ENCODE measurements around the gene ARHGEF33. TPM values are rescaled to one million over a fixed set of nuclear protein-coding genes. Genes with fewer than 3 reads are reported as not detected.

The ARHGEF33 gene
- total RNA-seq, 2 donors from 2014 or later: 0.32 to 0.35 TPM

DNA sequence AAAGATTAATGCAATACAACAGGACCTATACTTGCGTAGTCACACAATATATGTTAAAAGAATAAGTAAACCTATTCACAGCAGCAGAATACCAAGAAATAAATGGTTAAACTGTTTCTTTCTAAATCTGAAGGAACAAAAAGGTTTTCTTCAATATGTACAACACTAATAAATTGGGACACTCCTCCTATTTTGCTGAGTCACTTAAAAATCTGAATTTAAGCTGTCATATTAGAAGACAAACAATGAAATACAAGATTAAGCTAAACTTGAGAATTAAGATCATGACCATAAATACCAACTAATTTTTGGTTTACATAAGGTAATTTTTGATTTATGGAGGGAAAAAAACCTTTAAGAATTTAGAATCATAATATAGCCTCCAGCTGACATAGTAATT lies 92.8 kb downstream of the ARHGEF33 start:
- Histone ChIP-seq H3K36me3 (no peaks in the 10 kb centered on the region), H3K27ac (no peak overlapping the region), H3K4me1 (no peaks in the 10 kb centered on the region), H3K4me3 (no peak overlapping the region), H3K9me3 (no peaks in the 10 kb centered on the region), H3K27me3 (no peaks in the 10 kb centered on the region), H3K9ac (ENCODE audit: low read depth in 2 of 2, low read length in 2 of 2) (no peak overlapping the region)
- TF ChIP-seq, protein P1, sequence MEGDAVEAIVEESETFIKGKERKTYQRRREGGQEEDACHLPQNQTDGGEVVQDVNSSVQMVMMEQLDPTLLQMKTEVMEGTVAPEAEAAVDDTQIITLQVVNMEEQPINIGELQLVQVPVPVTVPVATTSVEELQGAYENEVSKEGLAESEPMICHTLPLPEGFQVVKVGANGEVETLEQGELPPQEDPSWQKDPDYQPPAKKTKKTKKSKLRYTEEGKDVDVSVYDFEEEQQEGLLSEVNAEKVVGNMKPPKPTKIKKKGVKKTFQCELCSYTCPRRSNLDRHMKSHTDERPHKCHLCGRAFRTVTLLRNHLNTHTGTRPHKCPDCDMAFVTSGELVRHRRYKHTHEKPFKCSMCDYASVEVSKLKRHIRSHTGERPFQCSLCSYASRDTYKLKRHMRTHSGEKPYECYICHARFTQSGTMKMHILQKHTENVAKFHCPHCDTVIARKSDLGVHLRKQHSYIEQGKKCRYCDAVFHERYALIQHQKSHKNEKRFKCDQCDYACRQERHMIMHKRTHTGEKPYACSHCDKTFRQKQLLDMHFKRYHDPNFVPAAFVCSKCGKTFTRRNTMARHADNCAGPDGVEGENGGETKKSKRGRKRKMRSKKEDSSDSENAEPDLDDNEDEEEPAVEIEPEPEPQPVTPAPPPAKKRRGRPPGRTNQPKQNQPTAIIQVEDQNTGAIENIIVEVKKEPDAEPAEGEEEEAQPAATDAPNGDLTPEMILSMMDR (IDR thresholded peaks at IDR 0.05): no peak
- no peak for DNase-seq
- intact Hi-C loops (cut with DNase I): no loop called here

DNA sequence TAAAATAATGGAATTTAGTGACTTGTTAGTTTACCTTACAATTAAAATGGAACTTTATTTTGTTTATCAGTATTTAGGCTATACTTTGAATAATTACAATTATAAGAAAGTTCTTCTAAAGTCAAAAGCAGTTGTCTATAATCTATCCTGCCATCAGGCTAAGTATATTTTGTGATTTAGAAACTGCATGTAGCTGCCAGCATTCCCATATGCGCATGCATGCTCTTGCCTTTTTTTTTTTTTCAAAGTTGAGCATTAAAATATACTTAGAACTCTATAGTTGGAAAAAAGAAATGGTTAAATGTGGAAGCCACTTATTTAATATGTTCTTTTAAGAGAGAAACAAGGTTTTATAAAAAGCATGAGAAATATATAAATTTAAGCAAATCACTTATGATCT lies 99.0 kb downstream of the ARHGEF33 start:
- Histone ChIP-seq H3K4me1 (no peaks in the 10 kb centered on the region), H3K9me3 (no peaks in the 10 kb centered on the region), H3K4me3 (no peak overlapping the region), H3K36me3 (no peaks in the 10 kb centered on the region), H3K27me3 (no peaks in the 10 kb centered on the region), H3K9ac (ENCODE audit: low read depth in 2 of 2, low read length in 2 of 2) (no peak overlapping the region), H3K27ac (no peak overlapping the region)
- intact Hi-C loops (cut with DNase I): no loop called here
- DNase-seq: no peak
- TF ChIP-seq, protein P1 (IDR thresholded peaks at IDR 0.05): no peak

- no peaks in the 10 kb centered on the region for H3K9me3 ChIP-seq
- TF ChIP-seq, protein P1 (IDR thresholded peaks at IDR 0.05): no peak
- intact Hi-C loops (cut with DNase I): no loop called here
- H3K36me3 ChIP-seq: no peaks in the 10 kb centered on the region
- no peaks in the 10 kb centered on the region for H3K4me1 ChIP-seq
- no peak overlapping the region for H3K4me3 ChIP-seq
- no peak overlapping the region for H3K9ac ChIP-seq (ENCODE audit: low read depth in 2 of 2, low read length in 2 of 2)
- H3K27ac ChIP-seq: no peak overlapping the region
- no peaks in the 10 kb centered on the region for H3K27me3 ChIP-seq
- no peak for DNase-seq
These were observed 102.2 kb downstream of the ARHGEF33 start for GRCh38 chr2:38991899-38992298.

DNA sequence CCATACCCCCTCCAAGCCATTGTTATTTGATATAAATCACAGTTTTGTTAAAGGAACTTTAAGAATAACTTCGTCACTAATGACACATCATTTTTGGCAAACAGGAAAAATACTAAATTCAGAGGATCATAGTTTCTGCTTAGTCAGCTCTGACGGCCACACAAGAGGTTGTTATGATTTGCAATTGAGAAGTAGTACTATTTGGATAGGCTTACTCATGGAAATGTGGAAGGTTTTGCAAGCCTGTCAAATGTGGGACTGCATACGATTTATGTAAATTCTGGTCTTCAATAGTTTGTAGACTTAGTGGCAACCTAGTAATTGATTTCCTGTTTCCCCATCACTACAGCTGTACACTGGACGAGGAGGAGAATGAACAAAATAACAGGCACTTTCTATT lies 108.1 kb downstream of the ARHGEF33 start:
- Histone ChIP-seq H3K9ac (ENCODE audit: low read depth in 2 of 2, low read length in 2 of 2) (no peak overlapping the region), H3K9me3 (no peaks in the 10 kb centered on the region), H3K27me3 (no peaks in the 10 kb centered on the region), H3K36me3 (no peaks in the 10 kb centered on the region), H3K4me3 (no peak overlapping the region), H3K4me1 (no peaks in the 10 kb centered on the region), H3K27ac (no peak overlapping the region)
- intact Hi-C loops (cut with DNase I): no loop called here
- no peak for DNase-seq
- TF ChIP-seq, protein P1 (IDR thresholded peaks at IDR 0.05): no peak

- intact Hi-C loops (cut with DNase I): no loop called here
- Histone ChIP-seq H3K27ac (no peak overlapping the region), H3K36me3 (no peaks in the 10 kb centered on the region), H3K4me1 (no peaks in the 10 kb centered on the region), H3K9ac (ENCODE audit: low read depth in 2 of 2, low read length in 2 of 2) (no peak overlapping the region), H3K9me3 (no peaks in the 10 kb centered on the region), H3K27me3 (no peaks in the 10 kb centered on the region), H3K4me3 (no peak overlapping the region)
- no peak for DNase-seq
- TF ChIP-seq, protein P1 (IDR thresholded peaks at IDR 0.05): no peak
These were observed 110.9 kb downstream of the ARHGEF33 start for GRCh38 chr2:39000552-39000951.

All from colonic mucosa (tissue), 4 donors.